ENCODE results near the gene ASMTL. TPM values are rescaled to one million over a fixed set of nuclear protein-coding genes. Genes with fewer than 3 reads are reported as not detected.
"Not testable (repeated sequence)": the region's sequence is repeated elsewhere in the genome, so short reads cannot be mapped to it uniquely, and the experiment has no call there.

ASMTL gene
- total RNA-seq, 1 experiment from 2014 or later, result 26.4 TPM

DNA sequence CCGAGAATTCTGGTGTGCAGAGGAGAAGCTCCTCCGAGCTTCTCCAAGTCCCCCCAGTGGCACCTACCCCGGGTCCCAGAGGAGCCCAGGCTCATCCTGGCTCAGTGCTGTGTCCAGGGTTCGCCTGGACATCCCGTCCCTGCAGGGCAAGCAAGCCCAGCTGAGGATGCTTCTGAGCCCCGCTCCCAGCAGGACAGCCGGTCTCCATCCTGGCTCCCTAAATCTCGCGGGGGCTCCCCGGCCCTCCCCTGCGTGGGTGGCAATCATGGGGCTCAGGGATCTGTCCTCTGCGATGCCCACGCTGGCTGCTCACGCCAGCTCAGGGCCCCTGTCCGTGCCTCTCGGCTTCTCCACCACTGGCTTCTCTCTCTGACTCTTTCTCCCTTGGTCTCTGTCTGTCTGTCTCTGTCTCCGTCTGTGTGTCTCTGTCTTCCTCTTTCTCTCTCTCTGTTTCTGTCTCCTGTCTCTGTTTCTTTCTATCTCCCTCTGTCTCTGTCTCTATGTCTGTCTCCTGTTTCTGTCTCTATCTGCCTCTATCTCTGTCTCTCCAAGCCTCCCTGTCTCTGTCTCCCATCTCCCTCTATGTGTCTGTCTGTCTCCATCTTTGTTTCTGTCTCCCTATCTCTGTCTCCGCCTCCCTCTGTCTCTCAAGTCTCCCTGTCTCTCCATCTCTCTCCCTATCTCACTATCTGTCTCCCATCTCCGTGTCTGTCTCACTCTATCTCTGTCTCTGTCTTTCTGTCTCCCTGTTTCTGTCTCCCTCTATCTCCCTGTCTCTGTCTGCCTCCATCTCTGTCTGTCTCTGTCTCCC, 33.0 kb downstream of the ASMTL start:
- H3K36me3 ChIP-seq, result peaks cover 56% of the 10 kb centered on the region
- H3K27ac ChIP-seq, result no peak overlapping the region
- DNase-seq, result no peak

DNA sequence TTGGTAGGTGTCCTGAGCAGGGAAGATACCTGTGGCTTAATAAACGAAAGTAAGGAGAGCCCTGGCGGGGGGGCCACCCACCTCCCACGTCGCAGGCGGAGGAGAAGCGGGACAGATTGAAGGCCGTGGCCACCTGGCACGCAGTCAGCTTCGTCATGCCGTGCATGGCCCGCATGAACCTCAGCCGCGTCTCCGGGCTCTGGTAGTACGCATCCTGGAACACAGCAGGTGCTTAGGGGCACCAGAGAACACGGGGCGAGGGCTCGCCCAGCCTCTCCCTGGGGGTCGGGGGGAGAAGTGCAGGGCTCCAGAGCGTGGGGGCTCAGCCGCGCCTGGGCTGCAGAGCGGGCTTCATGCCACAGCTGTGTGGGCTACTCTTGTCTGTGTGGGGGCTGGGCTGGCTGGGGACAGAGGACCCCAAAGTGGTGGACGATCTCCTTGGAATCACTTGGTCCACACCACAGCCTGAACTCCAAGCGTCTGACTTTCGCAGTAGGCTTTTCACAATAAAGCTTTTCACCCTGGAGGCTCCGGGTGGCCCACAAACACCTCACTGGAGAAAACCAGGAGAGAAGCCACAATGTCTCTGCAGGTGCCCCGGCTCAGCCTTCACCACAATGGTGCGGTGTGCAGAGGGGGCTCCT, 33.7 kb downstream of the ASMTL start:
- no peak for DNase-seq
- H3K27me3 ChIP-seq, result no peaks in the 10 kb centered on the region
- H3K4me3 ChIP-seq, result no peak overlapping the region
- peaks cover 55% of the 10 kb centered on the region for H3K36me3 ChIP-seq
- H3K27ac ChIP-seq, result no peak overlapping the region
- no peaks in the 10 kb centered on the region for H3K4me1 ChIP-seq
- H3K9me3 ChIP-seq (replicated peaks), result peaks cover 12% of the 10 kb centered on the region

More for the DNA sequence above, 33.0 kb downstream of the ASMTL start:
- H3K27me3 ChIP-seq, result no peaks in the 10 kb centered on the region
- H3K9me3 ChIP-seq (replicated peaks), result peaks cover 12% of the 10 kb centered on the region
- H3K4me1 ChIP-seq, result no peaks in the 10 kb centered on the region
- H3K4me3 ChIP-seq, result no peak overlapping the region

DNA sequence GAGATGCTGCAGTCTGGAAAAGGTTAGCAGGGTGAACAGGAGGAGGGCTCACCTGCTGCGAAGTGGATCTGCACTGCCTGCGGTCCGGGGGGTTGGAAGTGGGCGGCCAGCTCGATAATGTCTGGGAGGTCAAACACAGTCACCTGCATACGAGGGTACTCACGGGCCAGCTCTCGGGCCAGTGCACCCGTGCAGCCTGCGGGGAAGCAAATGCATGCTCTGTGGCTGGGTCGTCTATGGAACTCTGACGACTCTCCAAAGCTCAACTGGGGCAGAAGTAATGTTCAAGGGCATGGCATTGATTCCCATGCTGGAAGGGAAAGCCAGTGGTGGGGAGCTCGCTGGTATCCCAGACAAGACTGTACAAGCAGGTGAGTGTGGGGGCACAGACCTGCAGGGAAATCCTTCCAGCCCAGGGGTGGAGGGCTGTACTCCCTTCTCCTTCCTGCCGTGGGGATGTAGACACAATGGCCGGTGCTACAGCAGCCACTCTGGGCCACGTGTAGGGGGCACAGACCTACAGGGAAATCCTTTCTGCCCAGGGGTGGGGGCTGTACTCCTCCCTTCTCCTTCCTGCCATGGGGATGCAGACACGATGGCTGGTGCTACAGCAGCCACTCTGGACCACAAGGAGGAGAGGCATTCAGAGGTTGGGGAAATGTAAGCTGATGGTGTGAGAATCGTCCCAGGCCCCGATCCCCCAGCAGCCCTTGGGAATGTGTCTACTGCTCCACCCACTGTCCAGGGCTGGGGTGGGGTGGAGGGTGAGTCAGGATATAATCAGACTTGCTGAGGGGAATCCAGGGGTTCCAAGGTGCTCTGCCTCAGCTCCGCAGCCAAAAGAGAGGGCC, 34.6 kb downstream of the ASMTL start:
- DNase-seq, result no peak
- Histone ChIP-seq H3K4me1 (no peaks in the 10 kb centered on the region), H3K36me3 (peaks cover 59% of the 10 kb centered on the region), H3K9me3 (replicated peaks) (peaks cover 10% of the 10 kb centered on the region), H3K27ac (no peak overlapping the region), H3K4me3 (no peak overlapping the region), H3K27me3 (no peaks in the 10 kb centered on the region)

DNA sequence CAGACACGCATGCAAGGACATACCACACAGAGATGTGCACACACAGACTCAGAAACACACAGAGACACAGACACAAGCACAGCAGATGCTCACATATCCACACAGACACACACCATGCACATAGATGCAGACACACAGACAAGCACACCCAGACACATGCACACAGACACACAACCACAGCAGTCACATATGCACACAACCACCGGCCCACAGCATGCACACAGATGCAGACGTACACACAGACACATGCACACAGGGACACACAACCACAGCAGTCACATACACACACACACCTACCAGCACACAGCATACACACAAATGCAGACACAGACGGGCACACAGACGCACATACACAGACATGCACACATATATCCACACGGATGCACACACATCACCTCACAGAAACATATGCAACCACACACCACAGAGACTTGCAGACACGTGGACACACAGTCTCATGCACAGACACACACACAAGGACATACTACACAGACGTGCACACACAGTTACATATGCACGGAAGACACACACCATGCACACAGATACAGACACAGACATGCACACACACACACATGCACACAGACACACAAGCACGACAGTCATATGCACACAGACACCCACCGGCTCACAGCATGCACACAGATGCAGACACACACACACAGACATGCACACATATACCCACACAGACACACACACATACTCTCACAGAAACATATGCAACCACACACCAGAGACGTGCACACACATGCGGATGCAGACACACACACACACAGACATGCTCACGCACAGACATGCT, 35.5 kb downstream of the ASMTL start:
- no peak overlapping the region for H3K4me3 ChIP-seq
- H3K36me3 ChIP-seq, result peaks cover 57% of the 10 kb centered on the region
- H3K27ac ChIP-seq, result no peak overlapping the region
- peaks cover 5% of the 10 kb centered on the region for H3K9me3 ChIP-seq (replicated peaks)
- DNase-seq, result no peak
- H3K27me3 ChIP-seq, result no peaks in the 10 kb centered on the region
- no peaks in the 10 kb centered on the region for H3K4me1 ChIP-seq

DNA sequence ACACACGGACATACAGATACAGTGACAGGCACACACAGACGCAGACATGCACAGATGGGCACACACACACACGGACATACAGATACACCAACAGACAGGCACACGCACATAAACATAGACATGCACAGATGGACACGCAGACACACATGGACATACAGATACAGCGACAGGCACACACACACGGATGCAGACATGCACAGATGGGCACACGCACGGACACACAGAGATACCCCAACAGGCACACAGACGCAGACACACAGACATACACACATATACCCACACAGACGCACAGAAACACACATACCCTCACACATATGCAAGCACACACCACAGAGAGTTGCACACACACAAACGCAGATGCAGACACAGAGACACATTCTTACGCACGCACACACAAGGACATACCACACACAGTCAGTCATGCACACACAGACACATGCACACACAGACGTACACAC, 36.4 kb downstream of the ASMTL start:
- no peak overlapping the region for H3K27ac ChIP-seq
- no peaks in the 10 kb centered on the region for H3K4me1 ChIP-seq
- no peaks in the 10 kb centered on the region for H3K9me3 ChIP-seq (replicated peaks)
- no peak for DNase-seq
- H3K4me3 ChIP-seq, result no peak overlapping the region
- no peaks in the 10 kb centered on the region for H3K27me3 ChIP-seq
- H3K36me3 ChIP-seq, result peaks cover 52% of the 10 kb centered on the region

DNA sequence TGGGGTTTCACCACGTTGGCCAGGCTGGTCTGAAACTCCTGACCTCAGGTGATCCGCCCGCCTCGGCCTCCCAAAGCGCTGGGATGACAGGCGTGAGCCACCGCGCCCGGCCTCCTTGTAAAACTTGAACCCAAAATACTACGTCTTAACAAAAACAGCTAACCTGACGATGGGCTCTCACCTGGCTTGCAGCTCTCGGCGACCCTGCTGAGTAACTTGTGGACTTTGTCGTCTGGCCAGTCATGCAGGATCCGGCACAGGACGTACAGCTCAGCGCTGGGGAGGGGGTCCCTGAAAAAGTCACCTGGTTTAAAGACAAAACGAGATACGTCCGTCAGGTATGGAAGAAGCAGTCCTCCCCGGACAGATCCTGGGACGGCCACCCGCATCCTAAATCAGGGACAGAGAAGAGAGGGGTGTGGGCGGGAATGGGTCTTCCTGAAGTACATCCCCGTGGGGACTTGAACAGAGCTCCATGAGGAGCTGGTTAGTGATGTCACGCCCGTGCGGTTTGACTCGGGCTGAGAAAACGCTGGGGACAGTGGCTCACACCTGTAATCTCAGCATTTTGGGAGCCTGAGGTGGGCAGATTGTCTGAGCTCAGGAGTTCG, 40.1 kb downstream of the ASMTL start:
- no peak for DNase-seq

DNA sequence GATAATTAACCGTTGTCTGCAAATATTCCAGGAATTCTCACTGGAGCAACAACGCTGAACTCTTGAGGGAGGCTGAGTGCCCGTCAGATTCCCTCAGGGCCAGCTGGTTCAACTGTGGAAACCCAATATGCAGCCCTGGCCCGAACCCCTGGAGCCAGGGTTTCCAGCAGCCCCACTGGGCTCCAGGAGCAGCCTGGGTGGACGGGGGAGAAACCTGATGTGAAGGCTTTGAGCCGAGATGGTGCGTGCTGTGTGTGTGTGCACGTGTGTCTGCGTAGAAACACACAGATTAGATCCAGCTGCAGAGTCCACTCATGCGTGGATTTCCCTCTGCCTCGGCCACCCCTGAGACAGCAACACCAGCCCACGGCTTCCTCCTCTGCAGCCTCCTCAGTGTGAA, 41.4 kb downstream of the ASMTL start:
- no peak for DNase-seq
- no peaks in the 10 kb centered on the region for H3K4me1 ChIP-seq
- H3K27me3 ChIP-seq, result no peaks in the 10 kb centered on the region
- no peak overlapping the region for H3K4me3 ChIP-seq
- no peak overlapping the region for H3K27ac ChIP-seq
- peaks cover 45% of the 10 kb centered on the region for H3K36me3 ChIP-seq
- no peaks in the 10 kb centered on the region for H3K9me3 ChIP-seq (replicated peaks)

More for the DNA sequence above, 40.1 kb downstream of the ASMTL start:
- no peak overlapping the region for H3K4me3 ChIP-seq
- no peaks in the 10 kb centered on the region for H3K9me3 ChIP-seq (replicated peaks)
- no peak overlapping the region for H3K27ac ChIP-seq
- H3K4me1 ChIP-seq, result no peaks in the 10 kb centered on the region
- peaks cover 43% of the 10 kb centered on the region for H3K36me3 ChIP-seq
- H3K27me3 ChIP-seq, result no peaks in the 10 kb centered on the region

DNA sequence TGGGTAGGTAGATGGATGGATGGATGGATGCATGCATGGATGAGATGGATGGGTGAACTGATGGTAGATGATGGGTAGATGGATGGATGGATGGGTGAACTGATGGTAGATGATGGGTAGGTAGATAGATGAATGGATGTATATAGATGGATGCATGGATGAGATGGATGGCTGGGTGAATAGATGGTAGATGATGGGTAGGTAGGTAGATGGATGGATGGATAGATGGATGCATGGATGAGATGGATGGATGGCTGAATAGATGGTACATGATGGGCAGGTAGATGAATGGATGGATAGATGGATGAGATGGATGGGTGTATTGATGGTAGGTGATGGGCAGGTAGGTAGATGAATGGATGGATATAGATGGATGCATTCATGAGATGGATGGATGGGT, 45.7 kb downstream of the ASMTL start:
- Histone ChIP-seq H3K27ac (no peak overlapping the region), H3K4me3 (no peak overlapping the region), H3K27me3 (no peaks in the 10 kb centered on the region), H3K9me3 (replicated peaks) (no peaks in the 10 kb centered on the region), H3K4me1 (no peaks in the 10 kb centered on the region), H3K36me3 (peaks cover 42% of the 10 kb centered on the region)
- no peak for DNase-seq

DNA sequence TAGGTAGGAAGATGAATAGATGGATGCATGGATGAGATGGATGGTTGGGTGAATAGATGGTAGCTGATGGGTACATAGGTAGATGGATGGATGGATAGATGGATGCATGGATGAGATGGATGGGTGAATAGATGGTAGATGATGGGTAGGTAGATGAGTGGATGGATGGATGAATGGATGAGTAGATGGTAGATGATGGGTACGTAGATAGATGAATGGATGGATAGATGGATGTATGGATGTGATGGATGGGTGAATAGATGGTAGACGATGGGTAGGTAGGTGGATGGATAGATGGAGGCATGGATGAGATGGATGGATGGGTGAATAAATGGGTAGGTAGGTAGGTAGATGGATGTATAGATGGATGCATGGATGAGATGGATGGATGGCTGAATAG, 46.9 kb downstream of the ASMTL start:
- H3K9me3 ChIP-seq (replicated peaks), result not testable (repeated sequence)

DNA sequence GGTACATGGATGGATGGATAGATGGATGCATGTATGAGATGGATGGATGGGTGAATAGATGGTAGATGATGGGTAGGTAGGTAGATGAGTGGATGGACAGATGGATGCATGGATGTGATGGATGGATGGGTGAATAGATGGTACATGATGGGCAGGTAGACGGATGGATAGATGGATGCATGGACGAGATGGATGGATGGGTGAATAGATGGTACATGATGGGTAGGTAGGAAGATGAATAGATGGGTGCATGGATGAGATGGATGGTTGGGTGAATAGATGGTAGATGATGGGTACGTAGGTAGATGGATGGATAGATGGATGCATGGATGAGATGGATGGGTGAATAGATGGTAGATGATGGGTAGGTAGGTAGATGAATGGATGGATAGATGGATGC, 48.8 kb downstream of the ASMTL start:
- H3K36me3 ChIP-seq, result peaks cover 50% of the 10 kb centered on the region
- H3K4me3 ChIP-seq; H3K27me3 ChIP-seq; H3K27ac ChIP-seq; DNase-seq; H3K4me1 ChIP-seq; H3K9me3 ChIP-seq (replicated peaks): not testable (repeated sequence)

More for the DNA sequence above, 46.9 kb downstream of the ASMTL start:
- H3K36me3 ChIP-seq, result peaks cover 39% of the 10 kb centered on the region
- H3K4me3 ChIP-seq, H3K27me3 ChIP-seq, H3K27ac ChIP-seq, H3K4me1 ChIP-seq, DNase-seq: not testable (repeated sequence)

DNA sequence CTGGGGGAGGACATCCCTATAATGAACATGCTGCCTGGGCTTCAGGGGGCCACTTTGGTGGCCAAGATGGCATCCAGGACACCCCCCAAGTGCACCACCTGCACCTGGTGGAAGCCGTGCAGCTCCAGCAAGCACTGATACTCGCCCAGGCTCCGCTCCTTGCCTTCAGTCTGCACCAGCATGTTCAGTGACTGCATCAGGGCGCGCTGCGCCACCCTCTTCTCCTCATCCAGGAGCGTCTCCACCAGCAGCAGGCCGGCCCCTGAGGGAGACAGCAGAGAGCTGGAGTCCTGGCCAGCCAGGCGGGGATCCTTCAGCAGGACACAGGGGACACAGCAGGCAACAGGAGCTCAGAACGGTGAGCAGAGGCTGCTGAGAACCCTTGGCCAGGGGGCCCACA, 49.5 kb downstream of the ASMTL start:
- no peak overlapping the region for H3K27ac ChIP-seq
- no peaks in the 10 kb centered on the region for H3K4me1 ChIP-seq
- H3K4me3 ChIP-seq, result no peak overlapping the region
- peaks cover 53% of the 10 kb centered on the region for H3K36me3 ChIP-seq
- no peak for DNase-seq
- no peaks in the 10 kb centered on the region for H3K27me3 ChIP-seq
- no peaks in the 10 kb centered on the region for H3K9me3 ChIP-seq (replicated peaks)

DNA sequence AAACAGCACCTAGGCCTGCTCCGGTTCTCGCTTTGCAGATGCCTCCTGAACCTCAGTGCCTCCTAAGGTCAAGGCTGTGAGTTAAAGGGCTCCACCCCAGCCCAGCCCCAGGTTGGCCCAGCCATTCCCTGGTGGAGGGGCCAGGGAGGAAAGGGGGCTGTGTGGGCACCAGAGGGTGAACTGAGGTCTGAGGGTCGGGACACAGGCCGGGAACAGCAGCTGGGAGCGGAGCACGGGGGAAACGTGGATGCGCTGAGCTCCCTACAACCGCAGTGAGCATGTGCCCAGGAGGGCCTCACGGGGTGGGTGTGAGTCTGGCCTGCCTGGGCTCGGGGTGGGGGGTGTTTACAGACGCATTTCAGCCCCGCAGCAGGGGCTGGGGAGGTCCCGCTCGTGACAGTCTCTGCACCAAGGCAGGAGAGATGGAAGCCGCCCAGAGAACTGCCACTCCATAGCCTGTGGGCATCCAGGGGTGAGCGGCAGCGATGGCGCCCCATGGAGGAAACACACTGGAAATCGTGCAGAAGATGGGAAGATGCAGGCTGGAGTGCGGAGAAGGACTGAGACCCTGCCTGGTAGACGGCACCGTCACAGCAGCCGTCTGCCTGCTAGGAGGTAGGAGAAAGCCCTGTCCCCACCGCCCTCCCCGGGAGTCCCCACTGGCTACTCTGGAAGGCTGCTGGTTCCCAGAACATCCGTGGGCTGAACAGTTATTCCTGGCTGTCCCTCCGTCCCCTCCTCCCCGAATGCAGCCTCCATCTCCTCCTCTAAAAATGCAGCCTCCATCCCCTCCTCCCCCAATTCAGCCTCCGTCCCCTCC, 50.9 kb downstream of the ASMTL start:
- DNase-seq, result no peak
- Histone ChIP-seq H3K9me3 (replicated peaks) (no peaks in the 10 kb centered on the region), H3K4me1 (no peaks in the 10 kb centered on the region), H3K36me3 (peaks cover 49% of the 10 kb centered on the region), H3K27ac (no peak overlapping the region), H3K27me3 (no peaks in the 10 kb centered on the region), H3K4me3 (no peak overlapping the region)

DNA sequence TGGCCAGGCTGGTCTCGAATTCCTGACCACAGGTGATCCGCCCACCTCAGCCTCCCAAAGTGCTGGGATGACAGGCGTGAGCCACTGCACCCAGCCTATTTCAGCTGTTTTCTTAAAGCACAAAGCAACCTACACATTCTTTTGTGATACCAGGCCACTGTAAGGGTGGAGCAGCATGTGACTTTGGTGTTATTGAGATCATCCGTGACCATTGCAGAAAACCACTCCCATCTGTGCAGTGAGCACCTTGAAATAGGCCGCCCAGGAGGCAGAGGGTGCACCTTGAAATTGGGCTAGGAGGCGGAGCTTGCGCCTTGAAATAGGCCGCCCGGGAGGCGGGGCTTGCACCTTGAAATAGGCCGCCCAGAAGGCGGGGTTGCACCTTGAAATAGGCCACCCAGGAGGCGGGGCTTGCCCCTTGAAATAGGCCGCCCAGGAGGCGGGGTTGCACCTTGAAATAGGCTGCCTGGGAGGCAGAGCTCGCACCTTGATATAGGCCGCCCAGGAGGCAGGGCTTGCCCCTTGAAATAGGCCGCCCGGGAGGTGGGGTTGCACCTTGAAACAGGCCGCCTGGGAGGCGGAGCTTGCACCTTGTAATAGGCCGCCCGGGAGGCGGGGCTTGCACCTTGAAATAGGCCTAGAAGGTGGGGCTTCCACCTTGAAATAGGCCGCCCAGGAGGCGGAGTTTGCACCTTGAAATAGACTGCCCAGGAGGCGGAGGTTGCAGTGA, 51.8 kb downstream of the ASMTL start:
- Histone ChIP-seq H3K36me3 (peaks cover 54% of the 10 kb centered on the region), H3K27ac (no peak overlapping the region), H3K4me1 (no peaks in the 10 kb centered on the region; the same call in 1 of the 2 replicates), H3K9me3 (replicated peaks) (no peaks in the 10 kb centered on the region), H3K4me3 (no peak overlapping the region), H3K27me3 (no peaks in the 10 kb centered on the region)
- no peak for DNase-seq
